HG03159 (cell line): ENCODE data around the gene CMTM1.
"Not testable (repeated sequence)": the region's sequence is repeated elsewhere in the genome, so short reads cannot be mapped to it uniquely, and the experiment has no call there.

Experiments used
- ATAC-seq: cut with Tn5 transposase; IDR thresholded peaks from one replicate; pipeline ENCODE4 v1.9.1; 2021; ENCODE audit warnings: mild to moderate bottlenecking, moderate library complexity; ENCODE audit not compliant: unreplicated experiment

The CMTM1 gene

GRCh38 chr16:66588981-66589713 is 22.9 kb downstream of the CMTM1 start:
- ATAC-seq = peak; percentile 78

- no peak for ATAC-seq
Measured at GRCh38 chr16:66590322-66590721, 24.1 kb downstream of the CMTM1 start.

- no peak for ATAC-seq
Measured at GRCh38 chr16:66591018-66591417, 24.8 kb downstream of the CMTM1 start.

- no peak for ATAC-seq
Measured at GRCh38 chr16:66592241-66592640, 26.0 kb downstream of the CMTM1 start.

- ATAC-seq = no peak
Measured at GRCh38 chr16:66592814-66593213, 26.6 kb downstream of the CMTM1 start.

- no peak for ATAC-seq
Measured at GRCh38 chr16:66594739-66595138, 28.5 kb downstream of the CMTM1 start.

GRCh38 chr16:66596559-66596958 is 30.3 kb downstream of the CMTM1 start:
- not testable (repeated sequence) for ATAC-seq

GRCh38 chr16:66596986-66597848 is 31.0 kb downstream of the CMTM1 start:
- ATAC-seq = peak; percentile 67

- no peak for ATAC-seq
Measured at GRCh38 chr16:66598111-66598510, 31.9 kb downstream of the CMTM1 start.

- ATAC-seq = no peak
Measured at GRCh38 chr16:66599726-66600125, 33.5 kb downstream of the CMTM1 start.

GRCh38 chr16:66600477-66600876 is 34.2 kb downstream of the CMTM1 start:
- no peak for ATAC-seq

- ATAC-seq = no peak
Measured at GRCh38 chr16:66601471-66601870, 35.2 kb downstream of the CMTM1 start.

GRCh38 chr16:66603537-66604375 is 37.5 kb downstream of the CMTM1 start:
- no peak for ATAC-seq

- peak; percentile 56 for ATAC-seq
Measured at GRCh38 chr16:66604376-66605176, 38.3 kb downstream of the CMTM1 start, which contains the start of gene CMTM3. Gene CMTM3 (plus strand): TSS chr16:66604704. CDS start chr16:66604806, 102 bp downstream.

- ATAC-seq = peak; percentile 13
Measured at GRCh38 chr16:66605177-66605978, 39.1 kb downstream of the CMTM1 start.

- peak; percentile 38 for ATAC-seq
Measured at GRCh38 chr16:66605979-66606751, 39.9 kb downstream of the CMTM1 start.

- ATAC-seq = peak; percentile 36
Measured at GRCh38 chr16:66608241-66609138, 42.3 kb downstream of the CMTM1 start.

- ATAC-seq = no peak
Measured at GRCh38 chr16:66609139-66609510, 42.9 kb downstream of the CMTM1 start.
